Astrocyte of the cerebellum (primary cell): ENCODE results near the gene PPIAL4G.
"Not testable (repeated sequence)": the region's sequence is repeated elsewhere in the genome, so short reads cannot be mapped to it uniquely, and the experiment has no call there.

Experiments
- DNase-seq: peaks from one replicate; pipeline ENCODE4 v3.0.0-alpha.2; 2011; ENCODE audit warnings: low read depth
- H3K4me3 ChIP-seq: 2 replicates; pipeline ENCODE4 v1.5.1; 2011; ENCODE audit warnings: mild to moderate bottlenecking, low read depth, low read length, moderate library complexity
- in situ Hi-C: cut with HindIII; loops from 2 replicates; pipeline ENCODE4 v1.10.0; 2017; ENCODE audit warnings: low sequenced_read_pairs

PPIAL4G gene

DNA sequence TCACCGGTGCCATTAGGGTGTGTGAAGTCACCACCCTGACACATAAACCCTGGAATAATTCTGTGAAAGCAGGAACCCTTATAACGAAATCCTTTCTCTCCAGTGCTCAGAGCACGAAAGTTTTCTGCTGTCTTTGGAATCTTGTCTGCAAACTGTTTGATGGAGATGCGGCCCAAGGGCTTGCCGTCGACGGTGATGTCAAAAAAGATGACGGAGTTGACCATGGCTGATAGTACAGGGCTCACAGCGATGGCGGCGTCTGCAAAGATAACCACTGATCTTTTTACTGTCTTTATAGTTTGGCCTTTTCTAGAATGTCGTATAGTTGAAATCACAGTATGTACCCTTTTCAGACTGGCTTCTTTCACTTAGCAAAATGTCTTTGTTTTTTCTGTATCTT, at the start of gene PPIAL4G:
Gene PPIAL4G (minus strand): TSS at position 274 of the 400 bp plus-strand sequence. CDS start 50 bp downstream, at position 224.
- DNase-seq, in situ Hi-C loops, H3K4me3 ChIP-seq: not testable (repeated sequence)

DNA sequence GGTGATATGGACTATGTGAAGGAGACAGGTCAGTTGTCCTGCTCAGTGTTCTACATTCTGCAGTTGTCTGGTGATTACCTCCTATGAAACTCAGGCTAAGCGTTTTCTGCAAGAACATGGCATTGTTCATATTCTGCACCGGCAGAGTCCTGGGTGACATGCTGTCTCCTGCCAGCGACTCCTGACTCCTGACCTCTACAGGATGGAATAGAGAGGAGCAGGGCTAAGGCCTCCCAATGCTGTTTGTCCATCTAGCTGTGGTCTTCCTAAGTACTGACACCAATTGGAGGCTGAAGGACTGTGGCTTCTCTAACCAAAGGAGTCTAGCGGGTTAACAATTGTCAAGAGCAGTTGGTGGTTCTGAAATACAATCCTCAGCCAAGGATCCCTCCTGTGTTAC, 49.1 kb upstream of the PPIAL4G start:
- DNase-seq, H3K4me3 ChIP-seq, in situ Hi-C loops: not testable (repeated sequence)

DNA sequence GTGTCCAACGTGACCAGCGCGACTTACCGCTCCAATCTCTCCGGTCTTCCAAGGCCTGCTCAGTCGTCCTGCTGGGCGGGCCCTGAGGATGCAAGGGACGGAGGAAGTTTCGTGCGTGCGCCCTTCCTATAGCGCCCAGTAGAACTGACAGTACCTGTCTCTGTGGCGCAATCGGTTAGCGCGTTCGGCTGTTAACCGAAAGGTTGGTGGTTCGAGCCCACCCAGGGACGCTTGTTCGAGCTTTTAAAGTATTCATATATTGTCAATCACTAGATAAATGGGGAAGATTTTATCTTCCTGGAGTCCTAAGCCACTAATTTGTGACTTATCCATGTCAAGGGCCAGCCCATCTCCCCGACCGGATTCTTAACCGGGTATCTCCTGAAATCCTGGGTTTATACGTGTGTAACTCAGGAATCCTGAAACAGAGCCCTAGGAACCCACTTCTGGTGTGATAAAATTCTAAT, 46.0 kb upstream of the PPIAL4G start:
- DNase-seq, in situ Hi-C loops: not testable (repeated sequence)
- H3K4me3 ChIP-seq = peak overlapping the region; percentile 16

- H3K4me3 ChIP-seq, in situ Hi-C loops, DNase-seq: not testable (repeated sequence)
These were observed 45.5 kb upstream of the PPIAL4G start for GRCh38 chr1:148528591-148528990.

DNA sequence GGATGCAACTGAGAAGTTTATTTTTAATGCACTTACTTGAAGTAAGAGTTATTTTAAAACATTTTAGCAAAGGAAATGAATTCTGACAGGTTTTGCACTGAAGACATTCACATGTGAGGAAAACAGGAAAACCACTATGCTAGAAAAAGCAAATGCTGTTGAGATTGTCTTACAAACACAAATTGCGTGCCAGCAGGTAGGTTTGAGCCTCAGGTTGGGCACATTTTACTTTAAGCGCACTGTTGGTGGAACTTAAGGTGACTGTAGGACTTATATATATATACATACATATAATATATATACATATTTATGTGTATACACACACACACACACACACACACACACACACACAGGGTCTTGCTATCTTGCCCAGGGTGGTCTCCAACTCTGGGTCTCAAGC, 43.5 kb upstream of the PPIAL4G start:
- DNase-seq, in situ Hi-C loops, H3K4me3 ChIP-seq: not testable (repeated sequence)

DNA sequence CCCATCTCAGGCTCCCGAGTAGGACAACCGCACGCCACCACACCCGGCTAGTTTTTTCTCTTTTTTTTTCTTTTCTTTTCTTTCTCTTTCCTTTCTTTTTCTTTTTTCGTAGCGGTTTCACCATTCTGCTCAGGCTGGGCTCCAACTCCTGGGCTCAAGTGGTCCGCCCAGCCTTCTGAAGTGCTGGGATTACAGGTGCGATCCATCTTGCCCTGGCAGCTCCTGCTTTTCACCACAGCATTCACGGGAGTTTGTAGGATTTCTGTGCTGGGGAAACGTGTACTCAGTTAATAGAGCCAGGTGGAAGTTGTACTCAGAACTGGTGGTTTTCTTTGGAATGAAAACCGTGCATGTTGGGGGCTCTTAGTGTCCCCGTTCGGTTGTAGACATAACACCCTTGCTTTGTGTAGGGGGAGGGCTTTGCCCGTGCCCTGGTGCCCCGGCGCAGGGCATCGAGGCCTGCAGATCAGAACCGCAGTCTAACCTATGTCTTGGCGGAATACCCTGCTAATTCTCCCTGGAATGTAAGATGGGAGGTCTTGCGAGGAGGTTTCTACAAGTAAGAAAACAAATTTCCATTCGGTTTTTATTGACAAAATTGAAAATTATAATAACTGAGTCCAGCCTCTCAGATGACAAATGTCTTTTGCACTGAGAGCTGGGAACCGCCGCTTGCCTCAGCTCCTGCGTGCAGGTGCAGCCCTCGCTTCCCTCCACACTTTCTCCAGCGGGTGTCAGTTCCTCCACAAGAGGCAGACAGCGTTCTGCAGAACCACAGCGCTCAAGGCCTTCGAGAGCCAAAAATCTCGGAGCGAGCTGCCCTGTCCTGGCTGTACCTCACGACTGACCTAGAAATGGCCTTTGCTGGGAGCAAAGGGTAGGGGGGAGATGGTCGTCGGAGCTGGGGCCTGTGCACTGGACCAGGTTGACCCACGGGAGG, 40.4 kb upstream of the PPIAL4G start:
- DNase-seq, in situ Hi-C loops, H3K4me3 ChIP-seq: not testable (repeated sequence)

GRCh38 chr1:148522561-148523204, 39.6 kb upstream of the PPIAL4G start:
- in situ Hi-C loops = not testable (repeated sequence)
- H3K4me3 ChIP-seq = peak overlapping the region; percentile 36
- DNase-seq = peak; percentile 96

- H3K4me3 ChIP-seq, in situ Hi-C loops: not testable (repeated sequence)
- DNase-seq = peak; percentile 57
These were observed 39.0 kb upstream of the PPIAL4G start for GRCh38 chr1:148522072-148522471.

GRCh38 chr1:148514310-148514709, 31.2 kb upstream of the PPIAL4G start:
- DNase-seq, in situ Hi-C loops, H3K4me3 ChIP-seq: not testable (repeated sequence)

DNA sequence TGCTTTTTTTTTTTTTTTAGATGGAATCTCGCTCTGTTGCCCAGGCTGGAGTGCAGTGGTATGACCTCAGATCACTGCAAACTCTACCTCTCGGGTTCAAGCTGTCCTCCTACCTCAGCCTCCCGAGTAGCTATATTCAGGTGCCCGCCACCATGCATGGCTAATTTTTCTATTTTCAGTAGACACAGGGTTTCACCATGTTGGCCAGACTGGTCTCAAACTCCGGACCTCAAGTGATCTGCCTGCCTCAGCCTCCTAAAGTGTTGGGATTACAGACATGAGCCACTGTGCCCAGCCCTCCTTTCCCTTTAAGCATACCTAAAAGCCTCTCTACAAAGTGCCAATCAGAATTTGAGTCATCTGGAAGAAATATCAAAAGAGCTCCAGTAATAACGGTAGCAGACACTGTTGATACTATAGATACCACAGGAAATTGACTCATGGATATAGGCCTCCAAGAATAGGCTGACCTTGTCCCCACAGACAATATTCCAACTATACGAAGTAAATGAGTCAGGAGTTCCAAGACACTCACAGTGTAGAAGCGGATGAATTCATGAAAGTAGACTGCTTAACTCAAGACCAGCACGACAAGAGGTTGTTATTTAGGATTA, 29.6 kb upstream of the PPIAL4G start:
- in situ Hi-C loops, DNase-seq, H3K4me3 ChIP-seq: not testable (repeated sequence)

DNA sequence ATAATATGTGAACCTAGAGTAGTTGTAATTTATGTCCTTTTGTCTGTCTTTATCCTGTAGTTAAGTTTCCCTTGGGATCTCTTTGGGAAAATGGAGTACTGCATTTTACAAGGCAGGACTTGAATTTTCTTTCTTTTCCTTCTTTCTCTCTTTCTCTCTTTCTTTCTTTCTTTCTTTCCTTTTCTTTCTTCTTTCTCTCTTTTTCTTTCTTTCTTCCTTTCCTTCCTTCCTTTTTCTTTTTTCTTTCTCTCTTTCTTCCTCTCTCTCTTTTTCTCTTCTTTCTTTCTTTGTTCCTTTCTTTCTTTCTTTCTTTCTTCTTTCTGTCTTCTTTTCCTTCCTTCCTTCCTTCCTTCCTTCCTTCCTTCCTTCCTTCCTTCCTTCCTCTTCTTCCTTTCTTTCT, 10.8 kb upstream of the PPIAL4G start:
- H3K4me3 ChIP-seq, in situ Hi-C loops, DNase-seq: not testable (repeated sequence)

- in situ Hi-C loops, H3K4me3 ChIP-seq, DNase-seq: not testable (repeated sequence)
These were observed 2.0 kb downstream of the PPIAL4G start for GRCh38 chr1:148481134-148481533.

GRCh38 chr1:148459694-148460093, 23.4 kb downstream of the PPIAL4G start:
- peak overlapping the region; percentile 53 for H3K4me3 ChIP-seq
- DNase-seq, in situ Hi-C loops: not testable (repeated sequence)

DNA sequence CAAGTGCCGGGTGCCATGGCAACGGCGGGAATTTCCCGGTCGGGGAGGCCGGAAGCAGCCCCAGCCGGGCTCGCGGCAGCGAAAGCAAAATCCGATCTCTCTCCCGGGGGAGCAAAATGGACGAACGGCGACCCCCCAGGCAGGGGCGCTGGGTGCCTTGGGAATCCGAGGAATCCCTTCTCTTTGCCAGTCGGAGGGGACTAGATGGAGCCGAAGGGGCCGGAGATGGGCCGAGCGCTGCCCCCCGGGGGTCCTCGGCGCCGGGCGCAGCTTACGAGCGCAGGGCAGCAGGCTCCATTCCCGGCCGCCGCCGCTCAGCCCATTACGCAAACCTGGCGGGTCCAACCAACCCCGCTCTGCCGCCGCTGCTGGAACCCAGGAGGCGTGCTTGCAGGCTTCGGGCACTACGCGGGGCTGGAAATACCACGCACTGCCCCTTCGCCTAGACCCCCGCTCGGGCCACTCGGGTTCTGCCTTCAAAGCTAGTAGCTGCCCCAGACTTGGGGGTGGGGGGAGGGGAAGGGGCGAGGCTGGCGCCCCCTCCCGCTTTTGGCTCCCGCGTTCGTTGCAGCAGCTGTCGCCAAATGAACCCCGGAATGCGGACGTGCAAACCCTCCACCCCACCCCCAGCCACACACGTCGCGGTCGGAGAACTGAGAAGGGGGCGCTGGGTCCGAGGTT, 24.1 kb downstream of the PPIAL4G start:
- DNase-seq, in situ Hi-C loops: not testable (repeated sequence)
- H3K4me3 ChIP-seq = peak overlapping the region; percentile 53

DNA sequence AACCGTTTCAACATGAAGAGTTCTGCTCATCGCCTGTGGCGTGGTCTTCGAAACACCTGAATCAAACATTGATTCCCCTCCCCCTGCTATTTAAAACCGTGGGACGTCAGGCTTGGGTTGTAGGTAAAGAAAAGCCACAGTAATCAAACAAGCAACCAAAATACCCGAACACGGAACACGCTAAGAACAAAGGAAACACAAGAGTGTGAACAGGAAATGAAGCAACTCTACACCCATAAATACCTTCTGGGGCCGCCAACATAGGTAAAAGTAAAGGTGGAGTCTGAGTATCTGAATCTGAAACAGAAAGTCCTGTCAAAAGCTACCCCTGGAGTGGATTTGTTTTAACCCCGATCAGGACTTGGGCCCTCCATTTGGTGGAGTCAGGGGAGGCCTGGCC, 24.7 kb downstream of the PPIAL4G start:
- DNase-seq, in situ Hi-C loops: not testable (repeated sequence)
- H3K4me3 ChIP-seq = peak overlapping the region; percentile 53

DNA sequence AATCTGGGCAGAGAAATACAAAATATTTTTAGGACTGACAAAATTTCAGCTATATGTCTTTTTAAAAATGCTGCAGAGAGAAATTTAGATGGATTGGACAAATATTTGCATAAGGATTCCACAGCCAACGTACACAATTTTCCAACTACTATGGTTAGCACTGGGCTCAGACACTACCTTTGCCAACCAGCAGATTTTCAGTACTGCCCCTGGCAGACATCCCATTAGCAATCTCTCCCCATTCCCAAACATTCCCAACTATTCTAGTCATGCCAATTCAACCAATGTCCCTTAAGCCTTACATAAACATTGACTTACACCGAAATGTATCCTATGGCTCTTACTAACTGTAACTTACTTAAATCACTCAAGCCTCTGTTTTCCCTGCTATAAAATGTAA, 30.3 kb downstream of the PPIAL4G start:
- DNase-seq, H3K4me3 ChIP-seq, in situ Hi-C loops: not testable (repeated sequence)
